H1 (cell line): ENCODE measurements around the gene SUOX. TPM values are rescaled to one million over a fixed set of nuclear protein-coding genes. Genes with fewer than 3 reads are reported as not detected.

Experiments used
- CHD1 ChIP-seq: IDR thresholded peaks from 2 replicates; pipeline ENCODE4 v1.6.1; 2012; ENCODE audit warnings: low read depth, low read length, improper control_type of control experiment
- CHD7 ChIP-seq: fragments of 300-600 bp; sonication (generic); IDR thresholded peaks from 2 replicates; pipeline ENCODE4 v1.7.1; 2012; ENCODE audit warnings: low read length, moderate library complexity, mild to moderate bottlenecking, inconsistent platforms; ENCODE audit not compliant: insufficient replicate concordance
- EGR1 ChIP-seq: IDR thresholded peaks from 2 replicates; pipeline ENCODE4 v1.6.1; 2011; ENCODE audit warnings: low read depth, low read length, borderline replicate concordance
- FOSL1 ChIP-seq: IDR thresholded peaks from 2 replicates; pipeline ENCODE4 v1.6.1; 2011; ENCODE audit warnings: mild to moderate bottlenecking, low read depth, low read length, moderate library complexity; ENCODE audit not compliant: insufficient read depth
- JUN ChIP-seq: IDR thresholded peaks from 2 replicates; pipeline ENCODE4 v1.6.1; 2011; ENCODE audit warnings: low read depth, mild to moderate bottlenecking, improper control_type of control experiment, low read length
- KDM4A ChIP-seq: IDR thresholded peaks from one replicate; pipeline ENCODE4 v1.7.1; 2012; ENCODE audit warnings: low read depth, mild to moderate bottlenecking, moderate library complexity, low read length, inconsistent platforms; ENCODE audit not compliant: severe bottlenecking
- KDM5A ChIP-seq: fragments of 200-600 bp; IDR thresholded peaks from 2 replicates; pipeline ENCODE4 v1.7.1; 2012; ENCODE audit warnings: mild to moderate bottlenecking, low read length, inconsistent platforms, mixed read lengths
- TAF7 ChIP-seq: optimal IDR thresholded peaks from 2 replicates; pipeline ENCODE3; 2011; ENCODE audit warnings: low read depth, mild to moderate bottlenecking, inconsistent platforms, low read length, moderate library complexity, borderline replicate concordance
- TEAD4 ChIP-seq: IDR thresholded peaks from 2 replicates; pipeline ENCODE4 v1.6.1; 2012; ENCODE audit warnings: low read depth, low read length, inconsistent platforms, mixed read lengths
- polyA plus RNA-seq, 7 experiments: library from polyadenylated mRNA; depleted of rRNA in 3 of 7; stranded (reverse) in 5 of 7; unstranded in 2 of 7; fragments of >200 nt in 5 of 7; fragments of 200-250 nt in 2 of 7; gene quantifications; 1 replicate in 5 of 7; 2 replicates in 1 of 7; 4 replicates in 1 of 7; pipeline versions ENCODE4 v1.2.1 to v1.2.3, GENCODE V29; 2011 to 2013; ENCODE audit warnings: missing spikeins in 2 of 7, mixed read lengths in 2 of 7
- total RNA-seq: library from RNA; stranded (reverse); fragmentation: NEBNext Ultra II Directional; extraction: Animal tissue kit (Norgen Biotek cat#: 25700); gene quantifications from 2 replicates; pipeline ENCODE4 v1.2.1, GENCODE V29; 2021

SUOX gene
- total and polyA plus RNA-seq, 2 of the 8 experiments (the other 6 are each of a cell fraction or from before 2014, with no cell fraction given), result 22.5 to 31.3 TPM

- TF ChIP-seq TEAD4 (no peak), CHD7 (no peak), KDM4A (peak; percentile 42), KDM5A (no peak), TAF7 (no peak), FOSL1 (no peak), EGR1 (peak; percentile 42; the same call in 1 of the 2 replicates), JUN (no peak), CHD1 (no peak)
Measured at GRCh38 chr12:56007564-56008559, 10.8 kb downstream of the SUOX start (continued).
